ENCODE data around the gene SPRTN.

DNA sequence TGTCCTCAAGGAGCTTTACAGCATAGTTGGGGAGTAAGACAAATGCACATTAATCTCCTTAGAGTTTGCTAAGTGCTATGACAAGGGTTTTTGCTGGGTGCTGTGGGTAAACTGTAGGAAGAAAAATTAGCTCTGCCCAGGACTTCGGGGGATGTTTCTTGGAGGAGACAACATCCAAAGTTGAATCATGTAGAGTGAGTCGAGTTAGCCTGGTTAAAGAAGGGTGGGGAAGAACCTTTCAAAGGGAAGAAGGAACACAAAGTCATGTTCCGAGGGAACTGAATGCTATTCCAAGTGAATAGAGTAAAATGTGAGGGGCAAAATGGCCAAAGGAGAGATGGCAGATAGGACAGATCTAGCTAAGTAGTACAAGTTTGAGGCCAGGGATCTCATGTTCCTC, 17.1 kb downstream of the SPRTN start:
- TF ChIP-seq, protein P1, sequence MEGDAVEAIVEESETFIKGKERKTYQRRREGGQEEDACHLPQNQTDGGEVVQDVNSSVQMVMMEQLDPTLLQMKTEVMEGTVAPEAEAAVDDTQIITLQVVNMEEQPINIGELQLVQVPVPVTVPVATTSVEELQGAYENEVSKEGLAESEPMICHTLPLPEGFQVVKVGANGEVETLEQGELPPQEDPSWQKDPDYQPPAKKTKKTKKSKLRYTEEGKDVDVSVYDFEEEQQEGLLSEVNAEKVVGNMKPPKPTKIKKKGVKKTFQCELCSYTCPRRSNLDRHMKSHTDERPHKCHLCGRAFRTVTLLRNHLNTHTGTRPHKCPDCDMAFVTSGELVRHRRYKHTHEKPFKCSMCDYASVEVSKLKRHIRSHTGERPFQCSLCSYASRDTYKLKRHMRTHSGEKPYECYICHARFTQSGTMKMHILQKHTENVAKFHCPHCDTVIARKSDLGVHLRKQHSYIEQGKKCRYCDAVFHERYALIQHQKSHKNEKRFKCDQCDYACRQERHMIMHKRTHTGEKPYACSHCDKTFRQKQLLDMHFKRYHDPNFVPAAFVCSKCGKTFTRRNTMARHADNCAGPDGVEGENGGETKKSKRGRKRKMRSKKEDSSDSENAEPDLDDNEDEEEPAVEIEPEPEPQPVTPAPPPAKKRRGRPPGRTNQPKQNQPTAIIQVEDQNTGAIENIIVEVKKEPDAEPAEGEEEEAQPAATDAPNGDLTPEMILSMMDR (IDR thresholded peaks at IDR 0.05): no peak
- TF ChIP-seq EZH2 (IDR thresholded peaks at IDR 0.05; ENCODE audit: borderline replicate concordance, insufficient read depth, low read depth, low read length, poor library complexity, severe bottlenecking): no peak
